OCI-LY3 (cell line): ENCODE results near the gene FAM227B.

Experiments used
- EZH2phosphoT487 ChIP-seq: fragments of 200-600 bp; shearing (Covaris generic); IDR thresholded peaks from 2 replicates; pipeline ENCODE4 v1.6.1; 2018; ENCODE audit warnings: antibody characterized with exemption, mixed run types, low read depth
- TF ChIP-seq, protein P1 (sequence below): fragments of 200-600, 300-600 bp; sonication (generic); IDR thresholded peaks from 2 replicates; pipeline ENCODE4 v1.5.1; 2014; ENCODE audit warnings: antibody characterized with exemption, low read length, low read depth

DNA sequence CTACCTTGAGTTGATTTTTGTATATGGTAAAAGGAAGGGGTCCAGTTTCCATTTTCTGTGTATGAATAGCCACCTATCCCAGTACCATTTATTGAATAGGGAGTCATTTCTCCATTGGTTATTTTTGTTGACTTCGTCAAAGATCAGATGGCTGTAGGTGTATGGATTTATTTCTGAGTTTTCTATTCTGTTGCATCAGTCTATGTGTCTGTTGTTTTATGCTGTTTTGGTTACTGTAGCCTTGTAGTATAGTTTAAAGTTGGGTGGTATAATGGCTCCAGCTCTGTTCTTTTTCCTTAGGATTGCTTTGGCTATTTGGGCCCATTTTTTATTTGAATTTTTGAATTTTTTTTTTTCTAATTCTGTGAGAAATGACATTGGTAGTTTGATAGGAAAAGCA is 323.0 kb downstream of the FAM227B start:
- TF ChIP-seq, protein P1, sequence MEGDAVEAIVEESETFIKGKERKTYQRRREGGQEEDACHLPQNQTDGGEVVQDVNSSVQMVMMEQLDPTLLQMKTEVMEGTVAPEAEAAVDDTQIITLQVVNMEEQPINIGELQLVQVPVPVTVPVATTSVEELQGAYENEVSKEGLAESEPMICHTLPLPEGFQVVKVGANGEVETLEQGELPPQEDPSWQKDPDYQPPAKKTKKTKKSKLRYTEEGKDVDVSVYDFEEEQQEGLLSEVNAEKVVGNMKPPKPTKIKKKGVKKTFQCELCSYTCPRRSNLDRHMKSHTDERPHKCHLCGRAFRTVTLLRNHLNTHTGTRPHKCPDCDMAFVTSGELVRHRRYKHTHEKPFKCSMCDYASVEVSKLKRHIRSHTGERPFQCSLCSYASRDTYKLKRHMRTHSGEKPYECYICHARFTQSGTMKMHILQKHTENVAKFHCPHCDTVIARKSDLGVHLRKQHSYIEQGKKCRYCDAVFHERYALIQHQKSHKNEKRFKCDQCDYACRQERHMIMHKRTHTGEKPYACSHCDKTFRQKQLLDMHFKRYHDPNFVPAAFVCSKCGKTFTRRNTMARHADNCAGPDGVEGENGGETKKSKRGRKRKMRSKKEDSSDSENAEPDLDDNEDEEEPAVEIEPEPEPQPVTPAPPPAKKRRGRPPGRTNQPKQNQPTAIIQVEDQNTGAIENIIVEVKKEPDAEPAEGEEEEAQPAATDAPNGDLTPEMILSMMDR, result no peak
- TF ChIP-seq EZH2phosphoT487, result no peak
